DOHH2 (cell line): ENCODE results near the gene CCDC88B.

Experiments
- H3F3A ChIP-seq: fragments of 200-600 bp; sonication (generic), shearing (Covaris generic); 2 replicates; pipeline ENCODE4 v1.6.0; 2016; ENCODE audit warnings: antibody characterized with exemption, mild to moderate bottlenecking; ENCODE audit not compliant: control insufficient read depth, insufficient read depth
- H3K27ac ChIP-seq: fragments of 200-600 bp; sonication (generic); 2 replicates; pipeline ENCODE4 v1.5.1; 2014; ENCODE audit warnings: low read depth, mild to moderate bottlenecking, low read length, moderate library complexity
- H3K27me3 ChIP-seq: fragments of 200-600 bp; sonication (generic); 2 replicates; pipeline ENCODE4 v1.6.1; 2014; ENCODE audit warnings: mild to moderate bottlenecking, low read length, mixed read lengths; ENCODE audit not compliant: control insufficient read depth
- H3K36me3 ChIP-seq: fragments of 200-600 bp; sonication (generic); 2 replicates; pipeline ENCODE4 v1.6.1; 2014; ENCODE audit warnings: mild to moderate bottlenecking, low read length, moderate library complexity, mixed read lengths; ENCODE audit not compliant: control insufficient read depth
- H3K4me1 ChIP-seq: fragments of 200-600 bp; sonication (generic); 2 replicates; pipeline ENCODE4 v1.6.1; 2014; ENCODE audit warnings: mild to moderate bottlenecking, low read length, mixed read lengths; ENCODE audit not compliant: control insufficient read depth
- H3K4me2 ChIP-seq: fragments of 200-600 bp; sonication (generic); 2 replicates; pipeline ENCODE4 v1.6.0; 2014; ENCODE audit warnings: mild to moderate bottlenecking, low read length, moderate library complexity
- H3K4me3 ChIP-seq: fragments of 200-600 bp; sonication (generic); 2 replicates; pipeline ENCODE4 v1.5.1; 2014; ENCODE audit warnings: mild to moderate bottlenecking, low read length, mixed read lengths
- H3K79me2 ChIP-seq: fragments of 200-600 bp; sonication (generic); 2 replicates; pipeline ENCODE4 v1.6.1; 2014; ENCODE audit warnings: mild to moderate bottlenecking, low read length, mixed read lengths; ENCODE audit not compliant: control insufficient read depth
- H3K9me2 ChIP-seq: fragments of 200-600 bp; sonication (generic); replicated peaks from 2 replicates; pipeline ENCODE4 v1.6.1; 2014; ENCODE audit warnings: mild to moderate bottlenecking, low read length, mixed read lengths; ENCODE audit not compliant: control insufficient read depth
- H3K9me3 ChIP-seq: fragments of 200-600 bp; sonication (generic); 2 replicates; pipeline ENCODE4 v1.6.1; 2014; ENCODE audit warnings: antibody characterized with exemption, low read length, mixed read lengths; ENCODE audit not compliant: control insufficient read depth, insufficient read depth
- H4K20me1 ChIP-seq: fragments of 200-600 bp; sonication (generic); 2 replicates; pipeline ENCODE4 v1.6.0; 2014; ENCODE audit warnings: low read depth, mild to moderate bottlenecking, antibody characterized with exemption, low read length, moderate library complexity; ENCODE audit not compliant: control insufficient read depth, insufficient read depth
- EZH2phosphoT487 ChIP-seq: fragments of 200-600 bp; sonication (generic); IDR thresholded peaks from 2 replicates; pipeline ENCODE4 v1.6.1; 2017; ENCODE audit warnings: borderline replicate concordance, mild to moderate bottlenecking, antibody characterized with exemption, low read length, moderate library complexity, mixed read lengths
- TF ChIP-seq, protein P1 (sequence below): fragments of 200-600 bp; sonication (generic); IDR thresholded peaks from one replicate; pipeline ENCODE4 v1.5.1; 2014; ENCODE audit warnings: antibody characterized with exemption, mild to moderate bottlenecking, low read depth, low read length; ENCODE audit not compliant: poor library complexity, severe bottlenecking

CCDC88B gene, protein sequence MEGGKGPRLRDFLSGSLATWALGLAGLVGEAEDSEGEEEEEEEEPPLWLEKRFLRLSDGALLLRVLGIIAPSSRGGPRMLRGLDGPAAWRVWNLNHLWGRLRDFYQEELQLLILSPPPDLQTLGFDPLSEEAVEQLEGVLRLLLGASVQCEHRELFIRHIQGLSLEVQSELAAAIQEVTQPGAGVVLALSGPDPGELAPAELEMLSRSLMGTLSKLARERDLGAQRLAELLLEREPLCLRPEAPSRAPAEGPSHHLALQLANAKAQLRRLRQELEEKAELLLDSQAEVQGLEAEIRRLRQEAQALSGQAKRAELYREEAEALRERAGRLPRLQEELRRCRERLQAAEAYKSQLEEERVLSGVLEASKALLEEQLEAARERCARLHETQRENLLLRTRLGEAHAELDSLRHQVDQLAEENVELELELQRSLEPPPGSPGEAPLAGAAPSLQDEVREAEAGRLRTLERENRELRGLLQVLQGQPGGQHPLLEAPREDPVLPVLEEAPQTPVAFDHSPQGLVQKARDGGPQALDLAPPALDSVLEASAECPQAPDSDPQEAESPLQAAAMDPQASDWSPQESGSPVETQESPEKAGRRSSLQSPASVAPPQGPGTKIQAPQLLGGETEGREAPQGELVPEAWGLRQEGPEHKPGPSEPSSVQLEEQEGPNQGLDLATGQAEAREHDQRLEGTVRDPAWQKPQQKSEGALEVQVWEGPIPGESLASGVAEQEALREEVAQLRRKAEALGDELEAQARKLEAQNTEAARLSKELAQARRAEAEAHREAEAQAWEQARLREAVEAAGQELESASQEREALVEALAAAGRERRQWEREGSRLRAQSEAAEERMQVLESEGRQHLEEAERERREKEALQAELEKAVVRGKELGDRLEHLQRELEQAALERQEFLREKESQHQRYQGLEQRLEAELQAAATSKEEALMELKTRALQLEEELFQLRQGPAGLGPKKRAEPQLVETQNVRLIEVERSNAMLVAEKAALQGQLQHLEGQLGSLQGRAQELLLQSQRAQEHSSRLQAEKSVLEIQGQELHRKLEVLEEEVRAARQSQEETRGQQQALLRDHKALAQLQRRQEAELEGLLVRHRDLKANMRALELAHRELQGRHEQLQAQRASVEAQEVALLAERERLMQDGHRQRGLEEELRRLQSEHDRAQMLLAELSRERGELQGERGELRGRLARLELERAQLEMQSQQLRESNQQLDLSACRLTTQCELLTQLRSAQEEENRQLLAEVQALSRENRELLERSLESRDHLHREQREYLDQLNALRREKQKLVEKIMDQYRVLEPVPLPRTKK (N-terminal part only)

GRCh38 chr11:64339754-64340408 lies at the start of gene CCDC88B:
Gene CCDC88B, plus strand, starts transcription at chr11:64340204. Its CDS starts 63 bp downstream, at chr11:64340267.
- H4K20me1 ChIP-seq, result peaks cover 8% of the 10 kb centered on the region; the same call in 1 of the 2 replicates
- H3K27me3 ChIP-seq, result no peaks in the 10 kb centered on the region
- no peaks in the 10 kb centered on the region for H3K9me3 ChIP-seq
- peaks cover 16% of the 10 kb centered on the region for H3K79me2 ChIP-seq
- peaks cover 7% of the 10 kb centered on the region for H3F3A ChIP-seq
- peak within 1 kb of the TSS; percentile 81 for H3K4me3 ChIP-seq
- no peaks in the 10 kb centered on the region for H3K9me2 ChIP-seq
- H3K27ac ChIP-seq, result peak within 1 kb of the TSS; percentile 87
- no peak for TF ChIP-seq EZH2phosphoT487
- TF ChIP-seq, protein P1, sequence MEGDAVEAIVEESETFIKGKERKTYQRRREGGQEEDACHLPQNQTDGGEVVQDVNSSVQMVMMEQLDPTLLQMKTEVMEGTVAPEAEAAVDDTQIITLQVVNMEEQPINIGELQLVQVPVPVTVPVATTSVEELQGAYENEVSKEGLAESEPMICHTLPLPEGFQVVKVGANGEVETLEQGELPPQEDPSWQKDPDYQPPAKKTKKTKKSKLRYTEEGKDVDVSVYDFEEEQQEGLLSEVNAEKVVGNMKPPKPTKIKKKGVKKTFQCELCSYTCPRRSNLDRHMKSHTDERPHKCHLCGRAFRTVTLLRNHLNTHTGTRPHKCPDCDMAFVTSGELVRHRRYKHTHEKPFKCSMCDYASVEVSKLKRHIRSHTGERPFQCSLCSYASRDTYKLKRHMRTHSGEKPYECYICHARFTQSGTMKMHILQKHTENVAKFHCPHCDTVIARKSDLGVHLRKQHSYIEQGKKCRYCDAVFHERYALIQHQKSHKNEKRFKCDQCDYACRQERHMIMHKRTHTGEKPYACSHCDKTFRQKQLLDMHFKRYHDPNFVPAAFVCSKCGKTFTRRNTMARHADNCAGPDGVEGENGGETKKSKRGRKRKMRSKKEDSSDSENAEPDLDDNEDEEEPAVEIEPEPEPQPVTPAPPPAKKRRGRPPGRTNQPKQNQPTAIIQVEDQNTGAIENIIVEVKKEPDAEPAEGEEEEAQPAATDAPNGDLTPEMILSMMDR, result no peak
- peak within 1 kb of the TSS; percentile 86 for H3K4me2 ChIP-seq
- H3K4me1 ChIP-seq, result peaks cover 62% of the 10 kb centered on the region
- peaks cover 42% of the 10 kb centered on the region for H3K36me3 ChIP-seq

GRCh38 chr11:64290352-64291261 lies 49.4 kb upstream of the CCDC88B start:
- Histone ChIP-seq H3K27ac (no peak overlapping the region), H3K27me3 (peaks cover 44% of the 10 kb centered on the region), H3F3A (no peaks in the 10 kb centered on the region), H3K4me1 (peaks cover 9% of the 10 kb centered on the region), H3K4me2 (no peak overlapping the region), H4K20me1 (no peaks in the 10 kb centered on the region), H3K4me3 (no peak overlapping the region), H3K36me3 (no peaks in the 10 kb centered on the region), H3K9me2 (no peaks in the 10 kb centered on the region), H3K79me2 (no peaks in the 10 kb centered on the region; the same call in 1 of the 2 replicates), H3K9me3 (no peaks in the 10 kb centered on the region)
- TF ChIP-seq, protein P1, result no peak
- no peak for TF ChIP-seq EZH2phosphoT487
